Neural crest cell (in vitro differentiated cells): ENCODE measurements around the gene OR51V1. TPM values are rescaled to one million over a fixed set of nuclear protein-coding genes. Genes with fewer than 3 reads are reported as not detected.

Source experiments
- DNase-seq: peaks from one replicate; pipeline ENCODE4 v3.0.0; 2021; ENCODE audit warnings: low read depth, mixed read lengths, low spot score
- H3K27ac Mint-ChIP-seq: one replicate; pipeline ENCODE4 v1.8.0; 2021; ENCODE audit warnings: mild to moderate bottlenecking, mixed read lengths; ENCODE audit not compliant: unreplicated experiment
- H3K27me3 Mint-ChIP-seq: 2 replicates; pipeline ENCODE4 v1.8.0; 2021; ENCODE audit warnings: low read depth, mild to moderate bottlenecking, mixed read lengths
- H3K36me3 Mint-ChIP-seq: 2 replicates; pipeline ENCODE4 v1.8.0; 2021; ENCODE audit warnings: low read depth, mild to moderate bottlenecking, mixed read lengths
- H3K4me1 Mint-ChIP-seq: 2 replicates; pipeline ENCODE4 v1.8.0; 2021; ENCODE audit warnings: mixed read lengths
- H3K4me3 Mint-ChIP-seq: one replicate; pipeline ENCODE4 v1.8.0; 2021; ENCODE audit warnings: mild to moderate bottlenecking, mixed read lengths
- H3K9me3 Mint-ChIP-seq: 2 replicates; pipeline ENCODE4 v1.8.0; 2021; ENCODE audit warnings: mixed read lengths
- CTCF ChIP-seq: fragments of 200-600 bp; sonication (generic); conservative IDR thresholded peaks from 2 replicates; pipeline ENCODE4 v1.5.0; 2021; ENCODE audit warnings: antibody characterized with exemption, mild to moderate bottlenecking
- total RNA-seq: library from RNA; stranded (reverse); gene quantifications from 2 replicates; pipeline ENCODE4 v1.2.1, GENCODE V29; 2021

Gene OR51V1
- total RNA-seq, 1 donor from 2014 or later: not detected

- no peak for DNase-seq
- TF ChIP-seq CTCF: no peak
- no peaks in the 10 kb centered on the region for H3K27me3 Mint-ChIP-seq
- no peak overlapping the region for H3K27ac Mint-ChIP-seq
- H3K9me3 Mint-ChIP-seq: no peaks in the 10 kb centered on the region
- no peaks in the 10 kb centered on the region for H3K36me3 Mint-ChIP-seq
- no peak overlapping the region for H3K4me3 Mint-ChIP-seq
- H3K4me1 Mint-ChIP-seq: peaks cover 8% of the 10 kb centered on the region
These were observed 29.3 kb upstream of the OR51V1 start for GRCh38 chr11:5229796-5230195.

GRCh38 chr11:5229356-5229755 lies 28.9 kb upstream of the OR51V1 start:
- peaks cover 8% of the 10 kb centered on the region for H3K4me1 Mint-ChIP-seq
- H3K9me3 Mint-ChIP-seq: no peaks in the 10 kb centered on the region
- H3K27me3 Mint-ChIP-seq: no peaks in the 10 kb centered on the region
- H3K36me3 Mint-ChIP-seq: no peaks in the 10 kb centered on the region
- TF ChIP-seq CTCF: no peak
- no peak overlapping the region for H3K4me3 Mint-ChIP-seq
- DNase-seq: no peak
- no peak overlapping the region for H3K27ac Mint-ChIP-seq

- Mint-ChIP-seq H3K4me1 (peaks cover 8% of the 10 kb centered on the region), H3K27me3 (no peaks in the 10 kb centered on the region), H3K27ac (no peak overlapping the region), H3K9me3 (no peaks in the 10 kb centered on the region), H3K4me3 (no peak overlapping the region), H3K36me3 (no peaks in the 10 kb centered on the region)
- DNase-seq: no peak
- no peak for TF ChIP-seq CTCF
These were observed 27.6 kb upstream of the OR51V1 start for GRCh38 chr11:5228124-5228523.

- Mint-ChIP-seq H3K36me3 (no peaks in the 10 kb centered on the region), H3K27me3 (no peaks in the 10 kb centered on the region)
- no peak for TF ChIP-seq CTCF
These were observed 27.2 kb upstream of the OR51V1 start for GRCh38 chr11:5227681-5228080.

GRCh38 chr11:5226732-5227310 lies 26.3 kb upstream of the OR51V1 start, which contains the start of gene HBB:
Gene HBB, minus strand, starts transcription at chr11:5227071. Its CDS starts 50 bp downstream, at chr11:5227021.
- Mint-ChIP-seq H3K27me3 (no peaks in the 10 kb centered on the region), H3K4me1 (peaks cover 8% of the 10 kb centered on the region), H3K4me3 (no peak within 1 kb of the TSS), H3K27ac (no peak within 1 kb of the TSS), H3K9me3 (no peaks in the 10 kb centered on the region), H3K36me3 (no peaks in the 10 kb centered on the region)
- no peak for DNase-seq
- no peak for TF ChIP-seq CTCF

More at GRCh38 chr11:5227681-5228080, 27.2 kb upstream of the OR51V1 start:
- Mint-ChIP-seq H3K9me3 (no peaks in the 10 kb centered on the region), H3K4me3 (no peak overlapping the region), H3K27ac (no peak overlapping the region), H3K4me1 (peaks cover 8% of the 10 kb centered on the region)
- DNase-seq: no peak
